Stimulated activated CD8-positive, alpha-beta memory T cell treated with anti-CD3 and anti-CD28 coated beads, Interleukin-7, amount 100 ng/mL, for 24 hours (primary cell): Measurements from ENCODE around the gene CCNA1.

Experiments used
- DNase-seq: peaks from one replicate; pipeline ENCODE4 v3.0.0-alpha.2; 2020; ENCODE audit warnings: low read depth

CCNA1 gene

DNA sequence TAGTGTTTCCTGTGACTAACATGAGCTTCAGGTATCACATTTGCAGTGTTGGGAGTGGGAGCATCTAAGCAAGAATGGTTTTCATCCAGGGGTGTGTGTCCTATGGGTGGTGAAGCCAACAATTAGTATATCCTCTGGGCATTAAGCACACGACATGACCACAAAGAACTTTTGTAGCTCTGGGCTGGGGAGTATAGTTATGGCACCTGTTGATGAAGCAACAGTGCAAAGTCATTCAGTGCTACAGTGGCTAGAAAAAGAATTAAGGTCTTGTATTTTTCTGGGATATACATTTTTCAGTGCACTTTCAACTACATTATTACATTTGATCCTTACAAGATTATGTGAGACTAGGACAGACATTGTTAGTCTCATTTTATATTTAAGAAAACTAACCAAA is 21.8 kb downstream of the CCNA1 start:
- no peak for DNase-seq

DNA sequence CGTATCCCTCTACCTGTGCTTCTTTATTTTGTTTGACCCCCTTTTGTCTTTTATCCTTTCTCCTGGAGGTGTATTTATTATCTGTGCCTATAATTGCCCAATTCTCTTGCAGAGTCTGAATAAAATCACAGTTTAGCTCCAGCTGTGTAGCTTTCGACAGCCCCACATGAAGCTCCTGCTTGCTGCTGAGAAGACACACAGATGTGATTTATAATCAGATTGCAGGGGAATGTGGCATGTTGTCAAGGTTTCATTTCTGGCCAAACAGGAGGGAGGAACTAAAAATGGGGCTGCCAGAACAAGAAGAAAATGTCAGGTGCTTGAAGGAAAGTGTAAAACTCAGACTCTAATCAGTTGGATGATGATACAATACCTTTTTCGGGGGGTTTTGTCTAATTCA is 22.7 kb downstream of the CCNA1 start:
- DNase-seq: no peak

DNA sequence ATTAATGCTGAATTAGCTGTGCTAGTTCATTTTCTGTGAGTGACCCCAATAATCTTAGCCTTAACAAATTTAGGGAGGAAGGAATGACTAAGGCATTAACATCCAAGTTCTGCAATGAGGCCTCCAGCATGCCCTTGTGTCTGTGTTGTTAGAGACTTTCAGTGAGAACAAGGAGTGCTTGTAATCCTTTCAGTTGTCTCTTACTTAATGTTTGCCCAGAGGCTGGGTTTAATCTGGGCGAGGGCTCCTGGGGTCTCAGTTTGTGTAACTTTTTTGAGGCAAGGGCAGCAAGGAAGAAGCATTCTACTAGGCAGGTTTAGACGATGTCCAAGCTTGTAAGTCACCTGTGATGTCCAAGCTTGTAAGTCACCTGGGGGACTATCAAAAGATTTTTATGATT is 24.3 kb downstream of the CCNA1 start:
- DNase-seq: no peak

DNA sequence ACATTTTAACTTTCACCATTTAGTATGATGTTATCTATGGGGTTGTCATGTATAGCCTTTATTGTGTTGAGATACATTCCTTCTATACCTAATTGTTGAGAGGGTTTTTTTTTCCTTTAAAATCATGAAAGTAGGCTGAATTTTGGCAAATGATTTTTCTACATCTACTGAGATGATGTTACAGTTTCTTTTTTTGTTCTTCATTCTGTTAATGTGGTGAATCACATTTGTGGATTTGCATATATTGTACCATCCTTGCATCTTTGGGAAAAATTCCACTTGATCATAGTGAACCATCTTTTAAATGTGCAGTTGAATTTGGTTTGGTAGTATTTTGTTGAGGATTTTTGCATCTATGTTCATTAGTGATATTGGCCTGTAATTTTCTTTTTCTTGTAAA is 29.2 kb downstream of the CCNA1 start:
- DNase-seq: no peak

DNA sequence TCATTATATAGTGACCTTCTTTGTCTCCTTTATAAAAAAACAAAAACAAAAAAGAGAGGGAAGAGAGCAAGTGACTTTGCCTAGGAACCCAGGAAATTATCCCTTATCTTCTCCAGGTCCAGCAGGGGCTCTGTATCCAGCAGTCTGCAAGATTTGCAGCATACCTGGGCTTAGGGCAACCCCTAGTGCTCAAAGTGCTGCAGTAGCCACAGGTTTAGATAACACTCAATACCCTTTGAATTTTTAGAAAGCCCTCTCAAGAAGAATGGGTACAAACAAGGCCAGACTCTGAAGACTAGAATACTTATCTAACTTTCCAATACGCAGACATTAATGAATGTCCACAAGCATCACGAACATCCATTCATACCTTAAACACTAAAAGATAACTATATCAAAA is 43.2 kb downstream of the CCNA1 start:
- DNase-seq: no peak

DNA sequence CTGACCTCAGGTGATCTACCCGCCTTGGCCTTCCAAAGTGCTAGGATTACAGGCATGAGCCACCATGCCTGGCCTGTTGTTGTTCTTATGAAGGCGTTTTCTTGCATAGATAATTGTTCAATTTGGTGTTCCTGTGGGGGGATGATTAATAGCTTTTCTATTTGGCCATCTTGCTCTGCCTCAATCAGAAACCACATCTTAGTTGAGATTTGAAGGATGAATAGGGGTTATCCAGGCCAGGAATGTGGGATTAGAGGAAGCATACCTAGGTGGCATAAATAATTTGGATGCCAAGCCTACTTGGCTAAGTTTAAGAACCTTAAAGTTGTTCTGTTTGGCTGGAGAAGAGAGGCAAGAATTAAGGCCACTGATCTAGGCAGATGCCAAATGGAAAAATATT is 44.4 kb downstream of the CCNA1 start:
- DNase-seq: no peak

DNA sequence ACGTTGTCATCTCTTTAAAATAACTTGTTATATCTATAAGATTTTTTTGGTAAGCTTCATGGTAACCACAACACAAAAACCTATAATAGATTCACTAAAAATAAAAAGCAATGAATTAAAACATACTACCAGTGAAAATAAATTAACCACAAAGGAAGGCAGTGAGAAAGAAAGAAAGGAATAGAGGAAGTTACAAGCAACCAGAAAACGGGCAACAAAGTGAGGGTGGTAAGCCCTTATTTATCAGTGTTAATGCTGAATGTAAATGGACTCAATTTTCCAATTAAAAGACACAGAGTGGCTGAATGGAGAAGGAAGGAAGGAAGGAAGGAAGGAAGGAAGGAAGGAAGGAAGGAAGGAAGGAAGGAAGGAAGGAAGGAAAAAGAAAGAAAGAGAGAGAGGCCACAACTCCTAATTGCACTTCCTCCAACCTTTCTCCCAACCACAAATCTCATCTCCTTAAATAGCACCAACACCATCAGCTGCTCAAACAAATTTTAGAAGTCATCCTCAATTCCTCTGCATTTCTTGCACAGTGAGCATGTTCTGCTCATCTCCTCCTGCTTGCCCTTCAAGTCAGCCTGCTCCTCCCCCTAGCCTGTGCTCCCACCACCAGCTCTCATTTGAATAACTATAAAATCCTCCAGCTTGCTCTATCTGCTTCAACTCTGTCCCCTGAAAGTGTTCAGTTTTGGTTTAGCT is 48.6 kb downstream of the CCNA1 start:
- no peak for DNase-seq

DNA sequence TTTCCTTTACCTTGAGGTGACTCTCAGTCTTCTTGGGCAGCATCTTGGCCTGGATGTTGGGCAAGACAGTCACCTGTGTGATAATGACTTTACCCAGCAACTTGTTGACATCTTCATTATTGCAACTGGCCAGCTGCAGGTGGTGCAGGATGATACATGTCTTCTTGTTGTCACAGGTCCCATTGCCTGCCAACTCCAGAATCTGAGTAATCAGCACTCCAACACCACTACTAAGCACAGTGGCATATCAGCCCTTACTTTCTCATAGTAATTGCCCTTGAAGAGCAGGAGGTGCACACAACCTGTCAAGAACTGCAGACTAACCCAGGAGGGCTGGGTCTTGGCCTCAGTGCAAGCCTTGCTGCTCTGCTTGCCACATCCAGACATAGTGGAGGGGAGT is 57.8 kb downstream of the CCNA1 start:
- DNase-seq: no peak
